ENCODE data around the gene NEK10. TPM values are rescaled to one million over a fixed set of nuclear protein-coding genes. Genes with fewer than 3 reads are reported as not detected.

NEK10 gene
- total RNA-seq, 1 experiment from 2014 or later, result 1.2 TPM

- H3K4me3 ChIP-seq (replicated peaks in 1 of 2; ENCODE audit: low read depth in 1 of 2, low read length in 2 of 2), result no peak overlapping the region
- POLR2A ChIA-PET, result no interaction called here
- intact Hi-C loops (cut with micrococcal nuclease), result no loop called here
- RAD21 ChIA-PET (ENCODE audit: low non-redundant PET in 1 of 2, low total read pairs in 2 of 2, uncharacterized antibody in 2 of 2, unreplicated experiment in 2 of 2), result no interaction called here
- no TSS peak for BruUV-seq (replicated peaks)
- H3K4me2 ChIP-seq (ENCODE audit: low read length), result no peak overlapping the region
- no peaks in the 10 kb centered on the region for H3K27me3 ChIP-seq (ENCODE audit: insufficient read depth, low read length)
- DNase-seq (ENCODE audit: low read depth, low spot score) (no peak), ATAC-seq (no peak)
- CTCF ChIA-PET, result no interaction called here
- no peaks in the 10 kb centered on the region for H3K36me3 ChIP-seq (ENCODE audit: control insufficient read depth in 1 of 2, insufficient read depth in 2 of 2, low read length in 2 of 2)
- no peak overlapping the region for H3K9ac ChIP-seq (ENCODE audit: low read length)
- H3K79me2 ChIP-seq (ENCODE audit: insufficient read depth, low read length), result no peaks in the 10 kb centered on the region
- no peak overlapping the region for H3K27ac ChIP-seq (ENCODE audit: low read depth, low read length)
- H3K4me1 ChIP-seq (ENCODE audit: control insufficient read depth in 1 of 2, insufficient read depth in 2 of 2, low read length in 2 of 2), result no peaks in the 10 kb centered on the region
- TF ChIP-seq CBX3 (IDR thresholded peaks at IDR 0.05; ENCODE audit: low read depth), result no peak
- no peak for TF ChIP-seq ZNF274 (IDR thresholded peaks at IDR 0.05; ENCODE audit: low read depth, low read length)
- TF ChIP-seq SIN3A (IDR thresholded peaks at IDR 0.05; ENCODE audit: low read depth), result no peak
- no peak for TF ChIP-seq MAX (IDR thresholded peaks at IDR 0.05)
- TF ChIP-seq SRF (IDR thresholded peaks at IDR 0.05; ENCODE audit: low read depth), result no peak
- TF ChIP-seq ATF3 (IDR thresholded peaks at IDR 0.05), result no peak
- TF ChIP-seq CEBPB (IDR thresholded peaks at IDR 0.05; ENCODE audit: low read depth), result no peak
- no peak for TF ChIP-seq CTCF (IDR thresholded peaks at IDR 0.05 in 2 of 3, conservative IDR thresholded peaks at IDR 0.05 in 1 of 3; ENCODE audit: borderline replicate concordance in 1 of 3, insufficient read depth in 1 of 3, low read depth in 2 of 3, low read length in 2 of 3)
- TF ChIP-seq POLR2AphosphoS5 (IDR thresholded peaks at IDR 0.05; ENCODE audit: low read depth, low read length), result no peak
- no peak for TF ChIP-seq JUND (IDR thresholded peaks at IDR 0.05)
- no peak for TF ChIP-seq RAD21 (IDR thresholded peaks at IDR 0.05; ENCODE audit: low read depth)
- TF ChIP-seq YY1 (IDR thresholded peaks at IDR 0.05; ENCODE audit: extremely low read depth, insufficient replicate concordance, low read depth, low read length), result no peak
- no peak for TF ChIP-seq EZH2 (IDR thresholded peaks at IDR 0.05)
- TF ChIP-seq ELF1 (IDR thresholded peaks at IDR 0.05; ENCODE audit: borderline replicate concordance, low read depth), result no peak
- TF ChIP-seq EGR1 (IDR thresholded peaks at IDR 0.05; ENCODE audit: low read depth), result no peak
- no peak for TF ChIP-seq SP1 (IDR thresholded peaks at IDR 0.05; ENCODE audit: low read depth)
- no peak for TF ChIP-seq TCF7L2 (IDR thresholded peaks at IDR 0.05; ENCODE audit: borderline replicate concordance, extremely low read depth, insufficient read depth, insufficient read length)
- no peak for TF ChIP-seq FOSL1 (IDR thresholded peaks at IDR 0.05; ENCODE audit: low read depth)
- no peak for TF ChIP-seq POLR2A (IDR thresholded peaks at IDR 0.05; ENCODE audit: borderline replicate concordance, extremely low read depth, insufficient read depth, insufficient read length)
- no peak for TF ChIP-seq EZH2phosphoT487 (IDR thresholded peaks at IDR 0.05; ENCODE audit: borderline replicate concordance)
- H2AFZ ChIP-seq (ENCODE audit: low read depth, low read length, poor library complexity, severe bottlenecking), result no peak overlapping the region
- H3K9me3 ChIP-seq (ENCODE audit: control insufficient read depth in 1 of 2, insufficient read depth in 1 of 2, low read depth in 1 of 2, low read length in 2 of 2), result no peaks in the 10 kb centered on the region
- no peaks in the 10 kb centered on the region for H4K20me1 ChIP-seq (ENCODE audit: insufficient read depth)
- H3K9me2 ChIP-seq (ENCODE audit: insufficient read depth), result no peaks in the 10 kb centered on the region
Measured at GRCh38 chr3:27340534-27340933, 28.6 kb downstream of the NEK10 start.
